Lower leg skin (tissue), 4 donors: ENCODE measurements around the gene OR6M1. TPM values are rescaled to one million over a fixed set of nuclear protein-coding genes. Genes with fewer than 3 reads are reported as not detected.

Experiments used
- DNase-seq, 2 donors: peaks; one replicate each; pipeline ENCODE4 v3.0.0-alpha.2; 2019; ENCODE audit warnings: low spot score in 2 of 2
- H3K4me3 ChIP-seq: fragments of 200-600 bp; sonication (generic); 2 replicates; pipeline ENCODE4 v1.5.1; 2017; ENCODE audit warnings: mild to moderate bottlenecking, low read depth; ENCODE audit not compliant: poor library complexity, severe bottlenecking
- CTCF ChIP-seq, 3 donors: fragments of 450-650 bp; IDR thresholded peaks; one replicate each; pipeline ENCODE4 v1.5.1; 2016; ENCODE audit warnings: antibody characterized with exemption in 3 of 3, mild to moderate bottlenecking in 3 of 3, moderate library complexity in 2 of 3
- POLR2A ChIP-seq, 2 donors: fragments of 450-650 bp; IDR thresholded peaks; one replicate each; pipeline ENCODE4 v1.6.1; 2016 to 2017; ENCODE audit warnings: antibody characterized with exemption in 2 of 2, mild to moderate bottlenecking in 1 of 2, moderate library complexity in 1 of 2
- WGBS, 2 donors: methylation state at CpG; one replicate each; pipeline ENCODE4 v1.1.5; 2018; 5-methylcytosine and 5-hydroxymethylcytosine counted together
- intact Hi-C: fragments of 100-400 bp; cut with DNase I; formaldehyde crosslinking; loops from one replicate; pipeline ENCODE4 v1.15.0; 2023; ENCODE audit warnings: low total_unique reads
- total RNA-seq, 4 donors: library from RNA; depleted of rRNA; stranded (reverse); fragments of >200 nt; gene quantifications; one replicate each; pipeline ENCODE4 v1.1.0, GENCODE V29; 2016

The OR6M1 gene
- not detected for total RNA-seq

- no peak for TF ChIP-seq POLR2A (IDR thresholded peaks at IDR 0.05)
- no peak for TF ChIP-seq CTCF (IDR thresholded peaks at IDR 0.05)
- no peak within 1 kb of the TSS for H3K4me3 ChIP-seq
- DNase-seq, result no peak
- 76 to 81% methylated on average over 4 of the region's 4 CpGs for WGBS, 2 donors
- intact Hi-C loops, result no loop called here
These were observed at the start of gene OR6M1 for GRCh38 chr11:123806249-123806648. Gene OR6M1 (minus strand): TSS chr11:123806349. CDS start chr11:123806349, 0 bp downstream.

- TF ChIP-seq POLR2A (IDR thresholded peaks at IDR 0.05), result no peak
- no peak for TF ChIP-seq CTCF (IDR thresholded peaks at IDR 0.05)
- H3K4me3 ChIP-seq, result no peak overlapping the region
- no peak for DNase-seq
- 80 to 87% methylated on average over 2 of the region's 2 CpGs for WGBS, 2 donors
- intact Hi-C loops, result no loop called here
These were observed 46.9 kb upstream of the OR6M1 start for GRCh38 chr11:123853038-123853437.

- TF ChIP-seq POLR2A (IDR thresholded peaks at IDR 0.05), result no peak
- TF ChIP-seq CTCF (IDR thresholded peaks at IDR 0.05), result no peak
- DNase-seq, result no peak
- no peak overlapping the region for H3K4me3 ChIP-seq
- intact Hi-C loops, result no loop called here
These were observed 46.2 kb upstream of the OR6M1 start for GRCh38 chr11:123852321-123852720.

- DNase-seq, result no peak
- WGBS, 2 donors, result 89% methylated on average over 4 of the region's 4 CpGs
- no peak for TF ChIP-seq CTCF (IDR thresholded peaks at IDR 0.05)
- TF ChIP-seq POLR2A (IDR thresholded peaks at IDR 0.05), result no peak
- intact Hi-C loops, result no loop called here
- H3K4me3 ChIP-seq, result no peak overlapping the region
These were observed 45.0 kb upstream of the OR6M1 start for GRCh38 chr11:123851110-123851509.

- intact Hi-C loops, result no loop called here
- no peak overlapping the region for H3K4me3 ChIP-seq
- DNase-seq, result no peak
- TF ChIP-seq POLR2A (IDR thresholded peaks at IDR 0.05) (no peak), CTCF (IDR thresholded peaks at IDR 0.05) (no peak)
- 79 to 83% methylated on average over 6 of the region's 6 CpGs for WGBS, 2 donors
These were observed 35.0 kb upstream of the OR6M1 start for GRCh38 chr11:123841174-123841573.

GRCh38 chr11:123839131-123839530 is 33.0 kb upstream of the OR6M1 start:
- no peak for TF ChIP-seq POLR2A (IDR thresholded peaks at IDR 0.05)
- no peak for TF ChIP-seq CTCF (IDR thresholded peaks at IDR 0.05)
- DNase-seq, result no peak
- 76 to 77% methylated on average over 5 of the region's 5 CpGs for WGBS, 2 donors
- no peak overlapping the region for H3K4me3 ChIP-seq
- intact Hi-C loops, result no loop called here
